ENCODE measurements around the gene GUCY1B1.

DNA sequence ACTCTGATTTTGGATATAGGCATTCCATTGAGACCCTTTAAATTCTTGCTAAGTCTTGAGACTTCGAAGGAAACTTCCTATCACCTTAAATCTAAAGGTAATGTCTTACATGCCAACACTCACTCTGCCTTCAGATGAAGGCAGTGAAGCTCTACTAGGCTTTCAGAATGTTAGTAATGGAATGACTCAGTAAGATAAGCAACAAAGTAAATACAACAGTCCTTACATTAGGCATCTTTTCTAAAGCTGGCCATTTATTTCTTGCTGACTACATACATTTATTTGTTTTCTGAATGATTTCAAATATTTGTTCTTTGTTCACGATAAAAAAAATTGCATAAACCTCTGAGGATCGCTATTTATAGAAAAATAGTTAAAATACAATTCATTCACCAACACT lies 63.8 kb downstream of the GUCY1B1 start:
- TF ChIP-seq YY1 (IDR thresholded peaks at IDR 0.05; ENCODE audit: insufficient read depth, insufficient read length) (no peak), SUZ12 (IDR thresholded peaks at IDR 0.05; ENCODE audit: extremely low read depth, insufficient read depth, insufficient read length) (no peak), ZNF274 (IDR thresholded peaks at IDR 0.05; ENCODE audit: low read depth, low read length) (no peak)
